Retina (tissue), 1 donor: ENCODE results near the gene RBM20.
"Not testable (repeated sequence)": the region's sequence is repeated elsewhere in the genome, so short reads cannot be mapped to it uniquely, and the experiment has no call there.

Experiments
- DNase-seq: peaks from one replicate; pipeline ENCODE4 v3.0.0-alpha.2; 2016

Gene RBM20

DNA sequence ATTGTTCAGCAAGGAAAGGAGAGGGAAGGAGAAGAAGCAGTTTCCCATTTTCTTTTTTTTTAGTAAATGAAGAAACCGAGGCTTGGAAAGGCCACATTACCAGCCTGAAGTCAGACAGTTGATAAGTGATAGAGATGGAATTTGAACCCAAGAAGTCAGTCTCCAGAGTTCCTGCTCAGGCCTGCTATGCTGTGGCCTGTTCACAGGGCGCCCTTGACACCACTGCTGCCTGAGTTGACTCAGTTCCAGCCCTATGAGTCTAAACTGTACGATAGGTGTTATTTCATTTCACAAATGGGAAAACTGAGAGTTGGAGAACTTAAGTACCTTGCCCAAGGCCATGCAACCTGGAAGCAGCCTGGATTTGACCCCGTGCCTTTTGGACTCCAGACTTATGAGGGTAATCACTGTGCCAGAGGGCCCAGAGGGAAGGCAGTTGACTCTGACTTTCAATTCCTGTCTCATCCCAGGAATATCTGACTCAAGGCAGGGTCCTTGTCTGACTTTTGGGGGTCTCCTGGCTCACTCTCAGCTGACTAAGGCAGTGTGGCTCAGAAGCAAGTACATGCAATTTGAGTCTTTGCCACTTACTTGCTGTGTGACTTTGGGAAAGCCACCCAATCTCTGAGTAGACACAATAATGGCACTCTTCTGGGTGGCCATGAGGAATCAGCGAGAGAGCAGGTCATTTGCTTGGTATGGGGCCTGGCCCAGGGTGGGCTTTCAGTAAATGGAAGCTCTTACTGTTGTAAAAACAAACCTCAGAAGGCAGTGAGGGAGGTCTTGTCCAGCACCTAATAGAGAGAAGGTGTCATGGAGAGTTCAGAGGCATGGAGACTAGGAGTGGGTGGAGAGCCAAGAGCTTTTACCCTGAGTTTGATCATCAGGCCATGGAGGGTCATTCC, 17.9 kb upstream of the RBM20 start:
- no peak for DNase-seq

- DNase-seq: no peak
Measured at GRCh38 chr10:110628161-110628560, 16.0 kb upstream of the RBM20 start.

DNA sequence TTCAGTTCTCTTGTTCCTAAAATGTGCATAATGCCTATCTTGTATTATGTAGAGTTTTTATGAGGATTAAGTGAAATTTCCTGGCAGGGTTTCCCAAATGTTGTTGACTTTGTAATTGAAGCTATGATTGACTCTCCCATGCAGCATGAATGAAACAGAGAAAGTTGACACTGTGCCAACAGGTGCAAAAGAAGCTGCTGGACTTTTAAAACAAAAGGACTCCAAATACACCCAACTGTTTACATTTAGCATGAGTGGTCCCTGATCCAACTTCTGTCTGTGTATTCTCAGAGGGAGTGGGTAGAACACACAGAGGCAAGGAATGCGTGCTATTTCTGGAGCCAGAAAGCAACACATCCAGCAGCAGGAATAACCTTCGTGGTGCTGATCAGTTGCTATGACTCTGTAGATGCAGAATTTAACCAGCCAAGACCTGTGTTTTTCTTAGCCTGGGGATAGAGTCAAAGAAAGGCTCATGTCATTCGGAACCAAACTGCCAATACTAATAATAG, 14.4 kb upstream of the RBM20 start:
- DNase-seq: no peak

GRCh38 chr10:110631934-110632333, 12.2 kb upstream of the RBM20 start:
- no peak for DNase-seq

- DNase-seq: no peak
Measured at GRCh38 chr10:110632591-110633215, 11.4 kb upstream of the RBM20 start.

- no peak for DNase-seq
Measured at GRCh38 chr10:110634527-110635209, 9.5 kb upstream of the RBM20 start.

DNA sequence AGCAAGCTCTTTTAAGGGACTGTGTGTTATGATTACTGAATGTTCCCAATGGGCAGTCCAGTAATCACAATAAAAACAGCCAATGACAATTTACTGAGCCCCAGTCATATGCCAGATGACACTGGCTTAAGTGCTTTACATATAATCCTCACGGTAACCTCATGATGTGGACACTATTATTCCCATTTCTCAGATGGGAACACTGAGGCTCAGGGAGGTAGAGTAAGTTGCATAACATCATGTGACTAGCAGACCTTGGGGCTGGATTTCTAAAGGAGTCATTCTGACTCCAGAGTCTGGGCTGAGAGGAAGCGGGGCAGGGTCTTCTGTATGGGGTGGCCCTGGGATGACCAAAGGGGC, 7.6 kb upstream of the RBM20 start:
- no peak for DNase-seq

- no peak for DNase-seq
Measured at GRCh38 chr10:110636932-110637557, 7.1 kb upstream of the RBM20 start.

- DNase-seq: no peak
Measured at GRCh38 chr10:110637558-110638053, 6.5 kb upstream of the RBM20 start.

GRCh38 chr10:110638319-110638718, 5.8 kb upstream of the RBM20 start:
- no peak for DNase-seq

DNA sequence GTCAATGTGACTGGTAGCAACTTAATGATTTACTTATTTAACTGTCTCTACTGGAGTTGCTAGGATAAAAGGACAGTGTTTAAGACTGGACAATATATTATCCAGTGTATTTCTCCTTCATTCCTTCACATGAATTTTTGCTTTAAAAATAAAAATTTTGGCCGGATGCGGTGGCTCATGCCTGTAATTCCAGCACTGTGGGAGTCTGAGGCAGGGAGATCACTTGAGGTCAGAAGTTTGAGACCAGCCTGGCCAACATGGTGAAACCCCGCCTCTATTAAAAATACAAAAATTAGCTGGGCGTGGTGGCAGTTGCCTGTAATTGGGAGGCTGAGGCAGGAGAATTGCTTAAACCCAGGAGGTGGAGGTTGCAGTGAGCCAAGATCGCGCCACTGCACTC, 5.1 kb upstream of the RBM20 start:
- not testable (repeated sequence) for DNase-seq

DNA sequence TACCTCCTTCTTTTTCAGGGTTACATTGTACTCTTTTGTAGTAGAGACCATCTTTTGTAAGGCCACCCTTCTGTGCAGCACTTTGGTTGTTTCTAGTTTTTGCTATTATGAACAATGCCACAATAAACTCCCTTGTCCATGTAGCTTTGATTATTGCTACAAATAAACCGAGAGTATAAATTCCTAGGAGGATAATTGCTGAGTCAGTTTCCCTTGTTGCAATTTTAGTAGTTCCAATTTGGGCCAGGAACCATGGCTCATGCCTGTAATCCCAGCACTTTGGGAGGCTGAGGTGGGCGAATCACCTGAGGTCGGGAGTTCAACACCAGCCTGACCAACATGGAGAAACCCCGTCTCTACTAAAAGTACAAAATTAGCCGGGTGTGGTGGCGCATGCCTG, 4.3 kb upstream of the RBM20 start:
- not testable (repeated sequence) for DNase-seq

DNA sequence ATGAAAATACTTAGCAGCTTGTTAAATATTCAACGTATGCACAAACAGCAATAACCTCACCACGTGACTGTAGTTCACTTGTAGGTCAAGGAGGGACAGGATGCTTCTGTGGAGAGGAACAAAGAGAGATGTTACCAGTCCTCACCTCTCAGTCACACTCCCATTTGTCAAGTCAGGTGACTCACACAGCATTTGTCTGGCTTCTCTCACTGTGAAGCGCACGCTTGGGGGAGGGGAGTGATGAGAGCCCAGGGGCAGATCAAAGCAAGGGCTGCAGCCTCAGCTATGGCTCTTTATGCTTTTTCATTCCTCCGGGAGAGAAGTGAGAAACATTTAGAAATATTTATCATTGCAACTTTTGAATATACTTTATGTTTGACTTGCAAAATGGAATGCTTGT, 2.9 kb upstream of the RBM20 start:
- no peak for DNase-seq

DNA sequence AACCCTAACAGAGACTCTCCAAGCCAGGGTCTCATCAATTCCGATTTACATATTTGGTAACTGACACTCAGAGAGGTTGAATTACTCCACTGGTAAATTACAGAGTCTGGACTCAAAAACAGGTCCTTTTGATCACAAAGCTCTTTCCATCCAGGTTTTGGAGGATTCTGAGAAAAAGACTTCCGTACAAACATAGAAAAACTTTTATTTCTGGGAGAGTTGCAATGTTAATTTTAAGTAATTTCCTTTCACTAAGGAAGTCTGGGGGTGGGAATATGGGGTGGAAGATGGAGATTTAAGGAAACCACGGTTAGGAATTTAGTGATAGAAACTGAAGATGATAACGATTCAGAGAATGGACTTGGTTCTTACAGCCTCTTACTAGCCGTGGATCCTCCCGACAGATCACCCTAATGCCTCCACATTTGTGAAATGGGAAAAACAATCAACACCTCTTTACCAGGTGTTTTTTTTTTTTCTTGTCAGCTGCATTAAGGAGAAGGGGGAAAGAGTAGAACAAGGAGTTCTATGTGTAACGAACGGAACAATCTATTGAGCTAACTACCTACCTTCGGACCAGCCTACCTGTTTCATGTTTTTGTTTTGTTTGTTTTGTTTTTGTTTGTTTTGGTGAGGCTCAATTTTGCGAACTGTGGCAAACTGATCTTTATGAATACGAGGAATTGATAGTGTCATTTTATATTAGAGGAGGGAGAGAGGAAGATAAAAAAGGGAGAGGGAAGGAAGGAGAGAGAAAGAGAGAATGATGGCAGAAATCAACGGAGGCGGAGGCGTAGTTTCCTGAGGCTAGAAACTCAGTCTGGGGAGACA, 1.7 kb upstream of the RBM20 start:
- DNase-seq: no peak

DNA sequence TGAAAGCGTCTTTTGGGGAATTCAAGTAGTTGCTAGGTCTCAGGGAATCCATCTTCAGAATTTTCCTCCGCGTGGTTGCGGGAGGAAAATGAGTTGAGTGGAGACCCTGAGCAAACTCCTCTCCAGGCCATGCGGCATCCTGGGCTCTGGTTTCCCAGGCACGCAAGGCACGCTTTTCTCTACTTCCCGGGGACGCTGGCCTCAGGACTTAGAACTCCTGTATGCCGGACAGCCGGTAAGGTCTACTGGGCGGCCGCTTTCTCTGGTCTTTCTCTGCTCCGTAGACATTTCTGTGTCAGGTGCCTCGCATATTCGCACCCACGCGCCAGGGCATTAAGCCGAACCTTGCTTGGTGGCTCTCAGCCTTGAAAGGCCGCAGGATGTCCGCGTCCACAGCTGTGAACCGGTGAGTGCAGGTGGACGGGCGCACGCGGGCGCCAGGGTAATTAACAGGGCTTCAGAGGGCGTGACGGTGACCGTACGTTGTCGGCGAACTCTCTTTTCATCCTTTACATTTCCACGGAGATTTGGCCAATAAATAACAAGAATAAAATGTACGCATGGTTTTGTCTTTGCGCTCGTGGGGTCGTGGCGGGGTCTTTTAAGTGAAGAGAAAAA, 992 bp upstream of the RBM20 start:
- DNase-seq: peak; percentile 73

DNA sequence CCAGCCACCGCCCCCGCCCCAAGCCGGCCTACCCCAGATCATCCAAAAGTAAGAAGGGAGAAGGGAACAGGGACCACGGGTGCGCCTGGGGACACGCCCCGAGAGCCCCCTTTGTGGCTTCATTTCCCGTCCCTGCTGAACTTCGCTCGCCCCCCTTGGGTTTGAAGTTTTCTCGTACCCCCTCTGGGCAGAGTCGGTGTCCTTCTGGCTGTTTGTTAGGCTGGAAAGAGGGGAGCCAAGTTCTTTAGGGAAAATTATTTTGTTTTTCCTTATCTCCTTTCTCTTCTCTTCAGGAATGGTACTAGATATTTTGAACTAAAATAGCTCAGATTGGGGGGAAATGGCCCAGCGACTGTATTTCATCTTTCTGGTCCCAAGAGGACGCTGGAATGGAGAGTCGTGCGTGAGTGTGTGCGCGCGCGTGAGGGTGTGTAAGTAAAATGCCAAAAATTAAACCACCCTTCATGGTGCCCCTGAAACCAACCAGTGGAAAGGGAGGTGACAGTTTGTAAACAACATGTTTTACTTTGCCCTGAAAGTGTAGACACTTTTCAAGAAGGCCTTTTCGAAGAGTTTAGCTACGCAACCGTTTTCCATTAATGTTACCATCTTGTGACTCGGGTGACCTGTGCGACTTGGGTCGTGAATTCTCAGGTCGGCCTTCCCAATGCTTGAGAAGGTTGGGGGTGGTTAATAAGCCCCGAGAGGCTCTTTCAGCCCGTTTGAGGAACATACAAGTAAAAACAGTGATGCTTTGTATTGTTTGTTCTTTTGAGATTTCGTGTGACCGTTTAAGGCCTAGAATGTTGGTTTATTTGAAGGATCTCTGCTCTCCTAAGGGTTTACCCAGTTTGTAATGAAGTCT, 694 bp downstream of the RBM20 start:
- no peak for DNase-seq

DNA sequence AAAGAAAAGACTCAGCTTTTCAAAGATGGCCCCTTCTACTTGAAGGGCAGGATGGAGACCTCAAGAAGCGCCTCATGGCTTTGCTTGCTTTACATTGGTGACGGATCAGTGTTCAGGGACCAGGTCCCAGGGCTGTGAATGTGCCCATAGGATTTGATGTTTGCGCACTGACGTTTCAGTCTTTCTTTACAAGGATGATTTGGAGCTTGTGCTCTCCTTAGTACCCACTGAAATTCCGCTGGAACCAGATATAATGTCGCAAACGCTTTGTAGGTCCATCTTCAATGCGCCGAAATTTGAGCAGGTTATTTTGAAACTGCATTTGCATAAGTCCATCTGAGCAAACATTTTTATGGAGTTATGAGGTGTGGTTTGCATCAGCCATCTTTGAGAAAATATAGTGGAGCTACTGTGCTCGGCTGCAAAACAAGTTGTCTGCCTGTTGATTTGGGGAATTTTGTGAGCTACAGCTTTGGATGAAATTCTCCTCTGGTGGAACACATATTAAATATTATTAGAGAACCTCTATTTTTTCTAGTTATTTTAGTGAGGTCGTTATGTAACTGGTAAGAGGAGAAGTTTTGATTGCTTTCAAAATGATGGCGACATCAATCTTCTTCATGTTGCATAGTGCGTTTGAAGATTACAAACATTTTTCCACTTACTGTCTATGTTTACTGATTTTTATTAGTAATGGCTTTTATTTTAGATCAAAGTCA, 2.4 kb downstream of the RBM20 start:
- DNase-seq: no peak

GRCh38 chr10:110647136-110647430, 2.9 kb downstream of the RBM20 start:
- no peak for DNase-seq

DNA sequence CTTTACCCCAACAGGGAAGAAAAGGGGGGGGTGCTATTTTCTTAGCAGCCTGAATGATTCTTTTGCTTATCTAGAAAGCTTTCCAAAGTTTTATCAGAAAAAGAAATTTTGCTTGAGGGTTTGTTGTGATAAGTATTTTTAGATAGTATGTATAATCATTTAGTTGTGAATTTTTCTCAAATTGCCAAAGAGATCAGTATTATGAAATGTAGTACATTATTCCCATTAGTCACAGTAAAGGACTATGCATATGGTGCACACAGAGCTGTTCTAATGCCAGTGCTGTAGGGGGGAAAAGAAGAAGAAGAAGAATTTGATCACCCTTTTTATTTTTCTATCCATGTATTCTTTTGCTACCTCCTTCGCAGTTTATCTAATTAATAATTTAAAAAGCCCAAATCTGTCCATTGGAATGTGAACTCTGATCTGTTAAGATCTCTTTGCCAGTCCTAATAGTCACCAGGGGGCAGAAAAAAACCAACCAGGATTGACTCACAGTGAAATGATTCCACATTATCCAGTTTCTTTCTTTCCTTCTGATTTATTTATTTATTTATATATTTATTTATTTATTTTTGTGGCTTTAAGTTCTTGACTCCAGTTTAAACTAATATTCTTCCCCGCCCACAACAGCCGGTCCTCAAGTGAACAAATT, 4.7 kb downstream of the RBM20 start:
- DNase-seq: no peak
